Right ventricle myocardium inferior (tissue), 1 donor: Measurements from ENCODE around the gene FBXW4. TPM values are rescaled to one million over a fixed set of nuclear protein-coding genes. Genes with fewer than 3 reads are reported as not detected.
A peak's percentile ranks its signal among the peaks of the same experiment; 100 is the strongest.

Source experiments
- ATAC-seq: fragments of 200-7000 bp; cut with Tn5 transposase; one replicate; pipeline ENCODE4 v1.9.1; 2020; ENCODE audit warnings: mild to moderate bottlenecking, moderate library complexity
- DNase-seq: peaks from one replicate; pipeline ENCODE4 v3.0.0; 2021; ENCODE audit errors: missing footprints
- intact Hi-C: fragments of 100-400 bp; cut with DNase I; formaldehyde crosslinking; loops from one replicate; pipeline ENCODE4 v1.11.0; 2022
- total RNA-seq: library from RNA; stranded (reverse); fragmentation: NEBNext Ultra II Directional; extraction: Animal tissue kit (Norgen Biotek cat#: 25700); gene quantifications from one replicate; pipeline ENCODE4 v1.2.1, GENCODE V29; 2021
- donor health status: DM: no; HTN: yes; CAD: no; lungs with severe emphysema.

FBXW4 gene
- total RNA-seq, 1 donor from 2014 or later, result 93.2 TPM

GRCh38 chr10:101708073-101708472 lies 13.1 kb upstream of the FBXW4 start:
- ATAC-seq (no peak), DNase-seq (no peak)
- intact Hi-C loops, result no loop called here

GRCh38 chr10:101704331-101704730 lies 9.4 kb upstream of the FBXW4 start:
- DNase-seq (no peak), ATAC-seq (no peak)
- intact Hi-C loops, result no loop called here

GRCh38 chr10:101696632-101697031 lies 1.7 kb upstream of the FBXW4 start:
- DNase-seq, result no peak
- intact Hi-C loops, result loop anchor here (10.0 kb wide), 1 partner anchor 92 kb away; no protein-coding TSS in a partner anchor
- no peak for ATAC-seq

GRCh38 chr10:101695404-101695890 lies 477 bp upstream of the FBXW4 start:
- intact Hi-C loops, result loop anchor here (10.0 kb wide), 1 partner anchor 91 kb away; no protein-coding TSS in a partner anchor
- ATAC-seq (no peak), DNase-seq (no peak)

DNA sequence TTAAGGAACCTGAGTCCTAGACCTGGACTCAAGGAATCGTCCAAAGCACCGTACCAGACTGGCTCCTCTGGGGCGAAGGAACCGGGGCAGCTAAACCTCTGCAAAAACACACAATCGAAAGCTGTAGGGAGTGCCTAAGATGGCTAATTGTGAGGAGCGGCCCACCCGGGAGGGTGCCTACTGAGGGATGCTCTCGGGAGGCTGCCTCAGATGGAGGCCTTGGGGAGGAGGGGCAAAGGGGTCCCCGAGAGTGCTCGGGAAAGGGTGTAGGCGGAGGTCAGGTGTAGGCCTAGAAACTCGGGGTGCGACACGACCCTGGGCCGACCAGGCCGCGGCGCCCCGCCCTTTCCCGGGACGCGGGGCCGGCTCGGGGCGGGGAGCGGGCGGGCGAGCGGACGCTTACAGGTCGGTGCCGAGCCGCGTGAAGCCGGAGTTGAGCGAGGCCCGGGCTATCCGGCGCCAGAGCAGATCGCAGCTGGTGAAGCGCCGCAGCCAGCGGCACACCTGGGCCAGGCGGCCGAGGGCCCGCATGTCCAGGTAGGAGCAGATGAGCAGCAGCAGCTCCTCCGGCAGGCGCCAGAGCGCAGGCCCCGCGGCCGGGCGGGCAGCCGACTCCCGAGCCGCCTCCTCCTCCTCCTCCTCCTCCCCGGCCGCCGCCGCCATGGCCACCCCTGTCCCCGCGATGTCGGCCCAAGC lies 844 bp downstream of the FBXW4 start:
- ATAC-seq (peak; percentile 90), DNase-seq (peak; percentile 81)
- intact Hi-C loops, result loop anchor here (10.0 kb wide), 1 partner anchor 89 kb away; no protein-coding TSS in a partner anchor

- peak; percentile 10 for ATAC-seq
- DNase-seq, result no peak
- intact Hi-C loops, result loop anchor here (10.0 kb wide), 1 partner anchor 89 kb away; no protein-coding TSS in a partner anchor
Observed at GRCh38 chr10:101693651-101693977, 1.4 kb downstream of the FBXW4 start.

DNA sequence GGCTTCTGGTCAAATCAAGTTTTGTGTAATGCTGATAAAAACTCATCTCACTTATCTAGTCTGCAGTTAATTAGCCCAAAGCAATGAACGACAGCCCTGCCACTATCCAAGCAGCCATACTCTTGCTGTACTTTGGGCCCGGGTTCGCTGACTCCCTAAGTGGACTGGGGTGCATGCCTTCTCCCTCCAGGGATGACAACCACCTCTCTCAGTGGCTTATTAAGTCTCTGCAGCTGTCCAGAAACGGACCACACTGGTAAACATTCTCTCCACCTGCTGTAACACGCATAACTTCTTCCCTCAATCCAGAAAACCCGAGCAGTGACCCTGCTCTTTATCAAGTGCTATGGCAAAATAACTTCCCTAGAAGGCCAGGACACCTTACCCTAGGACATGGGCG lies 3.9 kb downstream of the FBXW4 start:
- intact Hi-C loops, result loop anchor here (10.0 kb wide), 1 partner anchor 86 kb away; no protein-coding TSS in a partner anchor
- DNase-seq, result no peak
- ATAC-seq, result no peak

GRCh38 chr10:101690461-101690860 lies 4.5 kb downstream of the FBXW4 start:
- intact Hi-C loops, result loop anchor here (10.0 kb wide), 1 partner anchor 86 kb away; no protein-coding TSS in a partner anchor
- no peak for DNase-seq
- no peak for ATAC-seq

- DNase-seq (no peak), ATAC-seq (no peak)
- intact Hi-C loops, result no loop called here
Observed at GRCh38 chr10:101687071-101687658, 7.8 kb downstream of the FBXW4 start.

- DNase-seq, result no peak
- no peak for ATAC-seq
- intact Hi-C loops, result no loop called here
Observed at GRCh38 chr10:101686133-101686925, 8.6 kb downstream of the FBXW4 start.

DNA sequence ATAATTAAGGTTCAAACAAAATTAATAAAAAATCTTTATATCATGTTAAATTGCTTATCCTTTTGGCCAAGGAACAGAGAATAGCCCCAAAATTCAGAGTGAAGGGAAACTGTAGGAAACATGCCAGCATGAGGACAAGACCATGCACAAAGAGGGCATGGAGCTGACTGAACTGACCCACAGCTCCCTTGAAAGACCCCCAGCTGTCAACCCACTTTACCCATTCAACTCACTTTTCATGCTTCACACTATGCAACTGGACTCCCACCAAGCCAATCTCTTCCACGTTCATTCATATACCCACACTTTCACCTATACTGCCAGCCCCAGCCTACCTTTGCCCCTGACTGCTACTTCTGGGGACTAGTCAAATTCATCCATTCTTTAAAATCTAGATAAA lies 10.2 kb downstream of the FBXW4 start:
- DNase-seq, result no peak
- intact Hi-C loops, result no loop called here
- no peak for ATAC-seq

DNA sequence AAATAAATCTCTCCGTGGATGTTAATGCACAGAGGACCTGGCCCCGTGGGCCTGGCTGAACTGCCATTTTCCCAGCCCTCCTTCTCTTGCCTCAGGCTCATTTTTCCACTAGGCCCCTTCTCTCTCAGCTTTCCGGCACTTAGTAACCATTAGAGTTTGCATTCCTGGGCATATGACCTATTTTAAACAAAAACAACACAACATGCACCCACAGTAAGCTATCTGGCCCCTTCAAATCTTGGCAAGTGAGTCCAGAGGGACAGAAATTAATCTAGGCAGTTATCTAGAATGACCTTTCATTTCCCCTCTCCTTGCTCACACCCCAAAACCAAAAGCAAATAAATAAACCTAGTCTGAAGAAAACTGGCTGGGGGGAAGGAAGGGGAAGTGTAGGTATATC lies 11.7 kb downstream of the FBXW4 start:
- no peak for DNase-seq
- no peak for ATAC-seq
- intact Hi-C loops, result no loop called here

DNA sequence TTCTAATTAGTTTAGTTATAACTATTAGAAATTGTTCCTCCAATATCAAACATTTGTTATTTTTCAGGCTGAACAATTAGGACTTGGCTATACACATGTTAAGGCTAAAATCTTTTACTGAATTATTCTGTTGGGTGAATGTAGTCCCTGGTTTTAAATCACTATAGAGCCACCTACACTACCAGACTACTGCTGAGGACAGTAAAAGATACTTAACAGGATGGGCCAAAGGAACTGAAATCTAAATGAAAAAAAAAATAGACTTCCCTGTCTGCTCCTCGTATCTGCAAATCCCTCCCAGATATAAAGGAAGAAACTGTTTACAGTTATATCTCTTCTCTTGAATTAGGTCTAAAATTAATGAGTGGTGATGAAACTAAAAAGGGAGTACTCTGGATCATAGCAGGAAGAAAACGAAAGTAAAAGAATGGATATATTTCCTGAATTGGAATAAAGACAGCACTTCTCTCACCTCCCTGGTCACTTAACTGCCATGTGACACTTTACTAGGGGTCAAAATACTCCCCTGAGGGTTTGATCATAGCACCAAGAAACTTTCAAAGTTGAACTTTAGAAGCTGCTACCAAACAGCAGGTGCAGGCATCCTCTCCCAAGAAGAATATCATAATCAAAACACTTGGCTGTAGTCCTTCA lies 12.7 kb downstream of the FBXW4 start:
- peak; percentile 23 for ATAC-seq
- intact Hi-C loops, result no loop called here
- DNase-seq, result no peak

GRCh38 chr10:101676565-101676964 lies 18.4 kb downstream of the FBXW4 start:
- ATAC-seq (no peak), DNase-seq (no peak)
- intact Hi-C loops, result no loop called here

DNA sequence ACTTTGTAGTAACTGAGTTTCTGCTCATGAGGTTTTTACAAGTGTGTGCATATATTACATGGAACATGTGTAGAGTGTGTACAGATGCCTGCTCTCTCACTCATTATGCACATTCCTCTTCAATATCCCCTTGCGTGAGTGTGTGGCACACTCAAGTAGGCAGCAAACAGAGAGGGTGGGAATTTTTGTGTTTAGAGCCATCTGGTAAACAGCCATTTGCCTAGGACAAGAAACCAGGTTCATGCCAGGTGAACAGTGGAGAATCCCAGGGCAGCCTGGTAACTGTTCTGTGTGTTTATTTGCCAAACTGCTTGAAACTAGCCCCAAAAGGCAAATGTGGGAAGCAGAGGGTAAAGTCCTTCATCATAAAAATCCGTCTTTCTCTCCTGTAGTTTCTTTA lies 19.9 kb downstream of the FBXW4 start:
- no peak for ATAC-seq
- intact Hi-C loops, result no loop called here
- no peak for DNase-seq

DNA sequence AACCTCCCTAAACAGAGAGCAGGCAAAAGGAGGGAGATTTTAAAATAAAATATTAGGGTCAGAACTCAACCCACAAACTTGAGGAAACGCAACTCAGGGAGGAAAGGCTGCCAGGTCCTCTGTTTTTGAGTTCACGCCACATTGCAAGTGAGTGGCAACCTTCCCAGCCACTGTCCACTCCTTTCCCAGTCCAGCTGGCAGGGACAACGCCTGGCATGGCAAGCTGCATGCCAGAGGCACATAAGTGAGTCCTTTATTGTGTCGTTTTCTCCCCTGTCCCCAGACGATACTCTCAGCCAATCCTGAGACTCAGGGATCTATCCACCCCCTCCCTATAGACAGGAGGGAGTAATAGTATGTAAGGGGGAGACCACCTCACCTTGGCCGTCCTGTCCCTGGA lies 22.4 kb downstream of the FBXW4 start:
- DNase-seq (peak; percentile 71), ATAC-seq (peak; percentile 84)
- intact Hi-C loops, result loop anchor here (5.0 kb wide), 1 partner anchor 45 kb away; no protein-coding TSS in a partner anchor

DNA sequence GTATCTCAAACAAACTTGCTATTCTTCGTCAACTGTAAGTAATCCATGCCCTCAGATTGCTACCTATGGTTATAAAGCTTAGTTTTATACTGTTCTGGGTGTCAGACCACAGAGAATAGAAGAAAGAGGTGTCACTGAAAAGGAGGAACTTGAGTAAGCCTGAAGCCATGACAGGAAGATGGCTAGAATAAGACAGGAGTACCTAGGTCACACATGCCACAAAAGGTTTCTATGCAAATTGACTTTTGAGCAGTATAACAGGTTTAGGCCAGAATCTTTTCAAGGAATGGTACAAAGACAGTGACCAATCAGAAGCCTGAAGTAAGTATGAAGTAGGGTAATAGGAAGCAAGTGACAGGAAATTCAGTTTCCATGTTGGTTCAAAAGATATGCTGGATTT lies 23.5 kb downstream of the FBXW4 start:
- no peak for ATAC-seq
- intact Hi-C loops, result loop anchor here (5.0 kb wide), 1 partner anchor 44 kb away; no protein-coding TSS in a partner anchor
- no peak for DNase-seq

DNA sequence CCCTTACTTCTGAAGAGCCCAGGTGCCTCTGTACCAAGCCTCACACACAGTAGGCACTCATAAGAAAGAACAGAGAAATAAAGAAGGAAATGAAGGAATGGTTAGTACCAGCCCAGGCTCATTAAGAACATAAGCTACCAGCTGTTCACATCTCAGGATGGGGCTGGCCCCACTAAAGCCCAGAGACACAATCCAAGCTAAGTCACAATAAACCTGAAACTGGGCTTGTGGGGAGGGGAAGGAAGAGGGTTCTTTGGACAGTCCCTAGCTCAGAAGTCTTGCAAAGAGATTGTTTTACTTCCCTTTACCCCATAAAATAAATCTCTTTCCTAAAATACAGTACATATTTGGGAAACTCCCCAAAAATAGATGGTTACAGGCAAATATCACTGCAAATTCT lies 24.3 kb downstream of the FBXW4 start:
- ATAC-seq (no peak), DNase-seq (no peak)
- intact Hi-C loops, result loop anchor here (5.0 kb wide), 1 partner anchor 43 kb away; no protein-coding TSS in a partner anchor

DNA sequence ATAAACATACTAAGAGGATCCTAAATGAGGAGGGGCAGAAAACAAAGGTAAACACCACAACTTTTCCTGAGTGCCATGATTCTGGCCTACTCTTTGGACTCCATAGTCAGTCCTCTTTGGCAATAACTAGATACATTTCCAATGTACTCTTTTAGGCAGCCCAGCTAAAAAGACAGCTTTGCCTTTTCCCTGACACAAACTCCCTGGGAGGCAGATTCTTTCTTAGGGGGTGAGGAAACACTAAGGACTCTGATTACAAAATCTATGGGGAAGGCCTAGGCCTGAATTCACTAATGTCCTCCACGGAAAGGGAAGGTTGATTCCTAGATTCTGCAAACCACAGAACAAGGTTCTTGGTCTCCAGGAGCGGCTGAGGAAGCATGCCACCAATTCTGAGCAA lies 25.8 kb downstream of the FBXW4 start:
- intact Hi-C loops, result no loop called here
- DNase-seq, result no peak
- no peak for ATAC-seq
